Astrocyte of the hippocampus (primary cell): ENCODE data around the gene IL20RB.

Source experiments
- DNase-seq: peaks from one replicate; pipeline ENCODE4 v3.0.0; 2011; ENCODE audit warnings: low read depth, low spot score

Gene IL20RB

GRCh38 chr3:137039570-137039969, 81.8 kb downstream of the IL20RB start:
- no peak for DNase-seq

DNA sequence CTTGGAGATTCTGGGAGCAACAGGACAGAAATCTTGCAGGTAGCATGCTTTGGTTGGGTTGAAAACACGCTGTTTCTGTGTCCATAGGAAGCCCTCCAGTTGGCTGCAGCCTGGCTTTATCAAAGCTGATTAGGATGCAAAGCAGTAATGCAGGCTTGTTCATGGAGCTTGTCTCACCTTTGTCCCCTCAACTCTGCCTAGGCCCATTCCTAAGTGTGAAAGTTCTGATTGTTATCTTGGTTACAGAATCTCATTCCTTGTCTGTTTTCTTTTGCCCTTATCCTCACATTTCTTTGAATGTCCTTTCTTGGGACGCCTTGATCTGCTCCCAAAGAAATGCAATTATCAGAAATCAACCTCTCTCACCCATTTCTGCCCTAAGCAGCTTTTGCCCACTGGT, 83.5 kb downstream of the IL20RB start:
- no peak for DNase-seq

DNA sequence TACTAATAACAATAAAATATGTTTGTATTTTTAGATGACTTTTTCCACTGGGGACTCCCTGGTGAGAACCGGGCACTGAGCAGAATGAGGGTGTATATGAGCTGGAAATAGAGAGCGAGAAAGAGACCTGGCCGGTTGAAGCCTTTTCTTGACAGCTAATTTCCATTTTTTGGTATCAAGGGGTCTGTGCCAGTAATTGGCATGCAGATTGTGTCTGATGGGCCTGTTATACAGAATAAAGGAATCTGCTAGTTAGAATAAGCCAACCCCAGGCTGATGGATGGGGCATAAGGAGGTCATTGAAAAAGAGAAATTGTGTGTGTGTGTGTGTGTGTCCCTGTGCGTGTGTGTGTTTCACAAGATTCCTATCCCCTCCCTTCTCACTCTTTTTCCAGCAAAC, 83.9 kb downstream of the IL20RB start:
- no peak for DNase-seq

DNA sequence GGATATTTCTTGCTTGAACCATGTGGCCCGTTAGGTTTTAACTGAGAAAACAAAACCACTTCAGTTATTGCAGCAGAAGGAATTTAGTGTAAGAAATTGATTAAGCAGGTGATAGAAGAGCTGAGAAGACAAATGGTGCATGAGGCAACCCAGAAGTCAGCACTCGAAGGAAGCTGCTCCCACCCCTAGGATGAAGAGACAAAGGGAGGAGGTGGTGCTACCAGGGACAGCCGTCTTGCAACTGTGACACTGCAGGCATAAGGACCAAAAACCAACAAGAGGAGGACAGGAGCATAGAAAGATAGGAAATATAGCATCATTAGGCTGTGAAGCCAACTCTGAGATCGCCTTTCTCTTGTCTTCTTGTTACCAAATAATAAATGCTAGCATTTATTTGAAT, 89.0 kb downstream of the IL20RB start:
- no peak for DNase-seq

GRCh38 chr3:137047240-137047639, 89.5 kb downstream of the IL20RB start:
- DNase-seq = no peak

DNA sequence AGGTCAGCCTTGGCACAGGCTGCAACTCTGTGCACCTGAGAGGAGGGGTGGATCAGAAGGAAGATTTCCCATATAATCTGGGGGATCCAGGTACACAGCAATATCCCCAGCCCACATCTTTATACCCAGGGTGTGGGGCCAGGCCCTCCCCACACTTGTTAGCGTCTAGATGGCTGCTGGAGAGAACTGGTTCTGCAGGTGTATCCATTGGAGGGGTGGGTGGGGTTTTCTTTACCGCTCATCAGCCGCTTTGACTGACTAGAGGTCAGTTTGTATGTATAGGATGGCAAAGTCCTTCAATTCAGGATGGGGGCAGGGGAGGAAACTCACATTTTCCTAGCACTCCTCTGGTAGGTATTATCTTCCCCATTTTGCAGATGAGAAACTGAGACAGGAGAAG, 92.5 kb downstream of the IL20RB start:
- DNase-seq = no peak

- DNase-seq = no peak
Observed at GRCh38 chr3:137052298-137052697, 94.5 kb downstream of the IL20RB start.
